SK-N-DZ (cell line): Measurements from ENCODE around the gene NECAP2.
"Not testable (repeated sequence)": the region's sequence is repeated elsewhere in the genome, so short reads cannot be mapped to it uniquely, and the experiment has no call there.

ENCODE experiments used
- DNase-seq: peaks from one replicate; pipeline ENCODE4 v3.0.0-alpha.2; 2015; ENCODE audit warnings: low spot score

The NECAP2 gene

DNA sequence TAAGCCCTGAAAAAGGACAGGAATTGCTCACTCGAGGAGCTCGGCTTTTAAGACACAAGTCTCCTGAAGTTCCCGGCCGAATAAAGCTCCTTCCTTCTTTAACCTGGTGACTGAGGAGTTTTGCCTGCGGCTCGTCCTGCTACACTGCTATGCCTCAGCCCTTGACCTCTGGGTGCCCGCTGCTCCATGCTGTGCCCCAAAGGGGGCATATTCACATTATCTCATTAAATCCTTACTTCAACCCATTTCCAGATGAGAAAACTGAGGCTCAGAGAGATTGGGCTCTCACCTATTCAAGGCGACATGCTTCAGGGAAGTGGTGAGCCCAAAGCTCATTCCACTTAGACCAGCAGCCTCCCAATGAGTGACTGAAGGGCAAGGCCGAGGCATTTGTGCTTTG is 53.2 kb downstream of the NECAP2 start:
- not testable (repeated sequence) for DNase-seq

DNA sequence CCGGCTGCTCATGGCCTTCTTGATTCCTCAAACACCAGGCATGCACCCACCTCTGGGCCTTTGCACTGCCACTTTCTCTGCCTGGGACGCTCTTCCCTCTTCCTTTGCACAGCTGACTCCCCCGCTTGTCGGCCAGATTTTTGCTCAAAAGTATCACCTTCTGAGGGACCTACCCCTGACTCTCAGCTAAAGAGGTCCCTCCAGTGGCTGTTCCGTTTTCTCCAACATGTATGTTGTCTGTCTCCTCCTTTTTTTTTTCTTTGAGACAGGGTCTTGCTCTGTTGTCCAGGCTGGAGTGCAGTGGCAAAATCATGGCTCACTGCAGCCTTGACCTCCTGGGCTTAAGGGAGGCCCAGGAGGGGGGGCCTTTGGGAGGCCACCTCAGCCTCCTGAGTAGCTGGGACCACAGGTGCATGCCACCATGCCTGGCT is 57.0 kb downstream of the NECAP2 start:
- not testable (repeated sequence) for DNase-seq

DNA sequence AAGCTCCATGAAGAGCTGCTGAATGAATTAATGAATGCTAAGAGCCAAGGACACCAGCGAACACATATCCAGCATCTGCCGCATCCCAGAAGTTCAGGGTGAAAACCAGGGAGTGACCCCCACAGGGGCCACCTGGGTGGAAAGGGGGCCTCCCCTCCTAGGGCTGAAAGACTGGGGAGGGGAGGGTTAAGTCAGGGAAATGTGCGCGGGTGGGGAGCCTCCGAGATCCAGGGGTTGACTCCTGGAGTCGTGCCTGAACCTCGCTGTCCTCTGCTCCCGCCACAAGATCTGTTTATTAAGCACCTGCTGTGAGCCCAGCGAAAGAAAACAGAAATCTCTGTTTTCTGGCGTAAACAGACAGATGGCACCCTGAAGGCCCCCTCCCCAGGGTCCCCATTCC is 57.5 kb downstream of the NECAP2 start:
- DNase-seq = not testable (repeated sequence)

DNA sequence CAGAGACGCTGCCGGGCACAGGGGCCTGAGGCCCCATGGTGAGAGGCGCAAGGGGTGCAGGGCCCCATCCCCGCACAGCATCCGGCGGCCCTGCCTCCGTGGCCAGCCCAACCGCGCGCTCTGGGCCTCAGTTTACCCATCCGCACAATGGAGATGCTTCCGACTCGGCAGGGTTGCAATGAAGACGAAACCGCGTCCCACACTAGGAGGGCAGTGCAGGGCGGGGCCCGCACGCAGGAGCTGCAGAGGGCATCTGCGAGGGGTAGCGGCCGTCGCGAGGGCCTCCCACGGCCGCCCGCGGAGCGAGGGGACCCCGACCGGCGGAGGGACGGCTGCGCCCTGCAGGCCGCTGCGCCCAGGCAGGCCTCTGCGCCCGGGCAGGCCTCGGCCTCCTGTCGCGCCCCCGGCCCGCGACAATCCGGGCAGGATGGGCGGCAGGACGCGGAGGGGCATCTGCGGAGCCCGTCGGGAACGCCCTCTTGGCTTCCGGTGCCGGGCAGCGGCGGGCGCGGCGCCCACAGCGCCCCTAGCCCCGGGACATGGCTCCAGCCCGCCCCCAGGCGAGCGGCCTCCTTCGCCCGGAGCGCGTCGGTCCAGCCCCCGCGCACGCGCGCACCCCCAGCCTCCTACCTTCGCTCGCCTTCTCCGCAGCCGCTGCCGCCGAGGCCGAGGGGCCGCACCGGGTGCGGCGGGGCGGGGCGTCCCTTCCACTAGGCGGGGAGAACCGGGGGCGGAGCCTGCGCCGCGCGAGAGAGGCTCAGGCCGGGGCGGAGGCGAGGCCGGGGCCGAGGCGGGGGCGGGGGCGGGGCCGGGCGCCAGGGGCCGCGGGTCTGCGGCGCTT is 58.3 kb downstream of the NECAP2 start:
- peak; percentile 87 for DNase-seq

GRCh38 chr1:16500466-16500865 is 59.9 kb downstream of the NECAP2 start:
- not testable (repeated sequence) for DNase-seq

DNA sequence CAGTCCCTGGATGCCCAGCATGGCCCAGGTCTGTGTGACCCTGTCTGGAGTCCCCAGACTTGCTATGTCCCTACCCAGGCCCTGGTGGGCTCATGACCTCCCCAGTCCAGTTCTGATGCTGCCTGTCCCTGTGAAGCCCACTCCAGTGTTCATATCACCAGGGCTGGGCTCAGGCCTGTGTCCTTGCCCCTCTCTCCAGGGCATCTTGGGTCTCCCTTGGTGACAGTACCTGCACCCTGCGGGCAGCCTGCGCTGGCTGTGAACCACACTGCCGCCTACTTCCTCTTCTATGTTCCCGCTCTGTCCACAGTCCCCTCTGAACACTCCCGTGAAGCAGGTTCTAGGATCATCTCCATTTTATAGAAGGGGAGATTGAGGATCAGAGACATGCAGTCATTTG is 60.5 kb downstream of the NECAP2 start:
- DNase-seq = not testable (repeated sequence)

GRCh38 chr1:16501446-16501845 is 60.9 kb downstream of the NECAP2 start:
- DNase-seq = not testable (repeated sequence)

DNA sequence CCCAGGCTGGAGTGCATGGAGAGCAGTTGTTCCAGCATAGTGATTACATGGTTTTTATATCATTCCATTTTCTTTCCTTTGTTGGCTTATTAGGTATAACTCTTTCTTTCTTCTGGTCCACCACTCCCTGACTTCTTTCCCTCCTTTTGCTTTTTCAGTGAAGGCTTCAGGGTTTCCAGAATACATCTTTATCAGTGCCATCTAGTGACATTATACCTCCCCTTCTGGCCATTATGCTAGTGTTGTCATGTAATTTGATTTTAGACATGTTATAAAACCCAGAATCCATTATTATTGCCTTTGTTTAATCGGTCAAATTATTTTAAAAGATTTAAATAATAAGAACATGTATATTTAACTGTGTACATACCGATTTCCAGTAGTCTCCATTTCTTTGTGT is 63.0 kb downstream of the NECAP2 start:
- peak; percentile 33 for DNase-seq

- DNase-seq = not testable (repeated sequence)
Observed at GRCh38 chr1:16505870-16506269, 65.3 kb downstream of the NECAP2 start.

DNA sequence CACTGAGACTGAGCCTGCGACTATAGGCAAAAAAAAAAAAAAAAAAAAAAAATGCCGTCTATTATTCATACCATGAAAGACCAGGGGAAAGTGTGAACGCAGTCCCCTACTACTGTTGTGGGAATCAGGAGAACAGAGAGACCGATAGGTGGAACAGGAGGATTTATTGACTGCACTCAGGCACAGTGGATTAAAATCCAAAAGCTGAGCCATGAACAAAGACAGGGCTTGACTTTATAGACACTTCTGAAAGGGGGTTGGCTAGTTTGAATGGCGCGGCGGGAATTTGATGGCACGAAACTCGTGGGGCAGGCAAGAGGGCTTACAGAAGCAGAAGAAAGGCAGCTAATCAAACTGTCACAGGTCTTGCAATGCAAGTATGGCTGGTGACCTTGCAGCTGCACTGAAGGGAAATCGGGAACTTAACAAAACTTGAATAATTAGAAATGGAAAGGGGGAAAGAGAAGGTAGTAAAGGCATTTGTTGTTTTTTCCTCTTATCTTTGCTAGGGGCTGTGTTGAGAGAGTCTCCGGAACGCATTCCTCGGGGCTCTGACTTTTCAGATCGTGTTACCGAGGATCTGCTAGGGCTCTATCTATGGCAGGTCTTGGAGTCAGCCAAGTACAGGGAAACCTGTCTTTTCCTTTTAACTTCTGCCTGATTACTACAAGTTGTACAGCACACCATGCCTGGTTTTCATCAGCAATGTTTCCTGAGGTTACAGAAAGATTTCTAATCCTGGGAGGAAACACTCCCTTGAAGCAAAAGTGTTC is 66.0 kb downstream of the NECAP2 start:
- peak; percentile 20 for DNase-seq

- peak; percentile 18 for DNase-seq
Observed at GRCh38 chr1:16508861-16509445, 68.4 kb downstream of the NECAP2 start.
